ENCODE data around the gene OR11A1.

The OR11A1 gene, protein sequence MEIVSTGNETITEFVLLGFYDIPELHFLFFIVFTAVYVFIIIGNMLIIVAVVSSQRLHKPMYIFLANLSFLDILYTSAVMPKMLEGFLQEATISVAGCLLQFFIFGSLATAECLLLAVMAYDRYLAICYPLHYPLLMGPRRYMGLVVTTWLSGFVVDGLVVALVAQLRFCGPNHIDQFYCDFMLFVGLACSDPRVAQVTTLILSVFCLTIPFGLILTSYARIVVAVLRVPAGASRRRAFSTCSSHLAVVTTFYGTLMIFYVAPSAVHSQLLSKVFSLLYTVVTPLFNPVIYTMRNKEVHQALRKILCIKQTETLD

DNA sequence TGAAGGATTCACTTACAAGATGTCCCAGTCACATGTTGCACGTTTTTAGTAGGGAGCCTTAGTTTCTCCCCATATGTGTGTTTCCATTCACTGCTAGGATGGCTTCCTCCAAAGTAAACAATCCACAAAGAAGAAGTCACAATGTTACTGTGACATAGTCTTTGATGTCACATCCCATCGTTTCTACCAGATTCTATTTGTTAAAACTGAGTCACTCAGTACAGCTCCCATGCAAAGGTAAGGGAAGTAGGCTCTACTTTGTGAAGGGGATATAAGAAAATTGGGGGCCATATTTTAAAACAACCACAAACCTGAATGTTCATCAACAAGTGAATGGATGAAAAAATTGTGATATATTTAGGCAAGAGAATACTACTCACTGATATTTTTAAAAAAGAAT lies at the start of gene OR11A1, which contains the start of gene OR2H1:
Gene OR11A1, minus strand, starts transcription at position 101 of the 400 bp plus-strand sequence. CDS start 29,430 bp downstream, outside the sequence.
Gene OR2H1, plus strand, starts transcription at position 185 of the 400 bp plus-strand sequence. CDS start 4,615 bp downstream, outside the sequence.
- DNase-seq = no peak

DNA sequence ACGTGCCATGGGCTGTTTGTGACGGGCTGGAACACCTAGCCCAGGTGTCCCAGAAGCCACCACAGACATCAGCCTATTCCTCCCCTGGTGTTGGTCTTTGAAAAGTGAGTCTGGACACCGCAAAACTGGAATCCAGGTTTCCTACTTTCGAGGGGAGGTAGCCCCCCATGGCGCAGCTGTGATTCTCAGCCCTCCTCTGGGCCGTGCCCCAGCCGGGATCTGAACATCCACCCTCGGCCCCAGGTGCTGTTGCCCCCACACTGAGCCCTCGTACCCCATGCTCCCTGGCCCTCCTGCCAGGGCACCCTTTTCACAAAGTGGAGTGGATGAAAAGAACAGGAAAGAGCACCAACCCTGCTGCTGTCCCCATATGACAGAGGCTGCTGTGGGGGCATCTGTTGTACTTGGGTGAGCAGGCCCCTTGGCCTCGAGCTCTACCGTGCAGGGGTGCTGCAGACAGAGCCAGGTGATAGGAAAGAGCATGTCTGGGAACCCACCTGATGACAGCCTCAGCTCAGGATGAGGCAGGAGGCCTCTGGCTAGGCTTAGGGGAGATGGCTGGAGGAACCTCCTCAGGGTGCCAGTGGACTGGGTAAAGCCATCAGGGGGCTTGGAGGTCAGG lies 49.7 kb upstream of the OR11A1 start:
- DNase-seq = no peak

DNA sequence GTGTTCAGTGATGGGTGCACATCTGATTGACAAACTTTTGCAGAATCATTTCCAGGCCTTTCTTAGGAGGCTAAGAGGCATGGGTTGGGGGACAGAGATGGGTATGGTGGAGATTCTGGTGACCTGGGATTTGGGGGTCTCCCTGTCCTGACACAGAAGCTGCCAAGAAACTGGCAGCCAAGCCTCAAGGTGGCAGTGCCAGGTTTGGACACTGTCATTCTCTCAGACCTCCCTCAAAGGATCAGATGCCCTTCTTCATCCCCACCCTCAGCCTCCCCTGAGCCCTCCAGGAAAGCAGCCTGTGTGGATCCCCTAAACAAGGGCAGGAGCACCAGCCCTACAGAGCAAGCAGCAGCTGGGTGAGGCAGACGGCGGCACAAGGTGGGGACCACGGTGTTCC lies 48.9 kb upstream of the OR11A1 start:
- DNase-seq = no peak

DNA sequence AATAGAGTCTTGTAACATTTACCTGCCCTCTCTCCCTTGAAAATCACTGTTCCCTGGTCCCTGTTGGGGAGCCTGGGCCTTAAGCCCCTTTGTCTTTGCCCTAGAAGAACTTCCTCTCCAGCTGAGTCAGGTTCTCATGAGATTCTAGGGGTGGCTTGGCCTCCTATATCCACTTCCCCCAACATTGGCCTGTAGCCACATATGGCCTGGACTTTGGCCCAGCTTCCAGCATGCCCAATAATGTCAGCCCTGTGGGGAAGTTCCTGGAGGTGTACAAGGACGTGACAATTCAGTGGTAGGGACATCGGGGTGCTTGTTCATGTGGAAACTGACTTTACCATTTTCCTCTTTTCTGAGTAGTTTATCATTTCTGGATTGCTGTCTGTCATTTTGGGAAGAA lies 48.1 kb upstream of the OR11A1 start:
- DNase-seq = no peak

DNA sequence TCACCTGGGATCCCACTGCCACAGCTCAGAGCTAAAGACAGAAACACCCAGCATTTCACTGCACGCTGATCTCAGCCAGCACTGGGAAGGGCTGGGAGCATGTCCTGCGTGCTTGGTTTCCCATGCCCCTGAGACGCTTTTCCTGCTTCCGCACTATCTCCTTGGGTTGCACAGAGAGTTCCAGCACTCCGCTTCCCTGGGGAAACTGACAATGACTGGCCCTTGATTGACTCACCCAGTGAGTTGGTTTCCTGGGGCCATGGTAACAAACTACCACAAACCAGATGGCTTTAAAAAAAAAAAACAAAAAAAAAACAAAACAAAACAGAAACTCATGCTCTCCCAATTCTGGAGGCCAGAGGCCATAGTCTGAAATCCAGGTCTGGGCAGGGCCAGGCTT lies 45.7 kb upstream of the OR11A1 start:
- DNase-seq = no peak

DNA sequence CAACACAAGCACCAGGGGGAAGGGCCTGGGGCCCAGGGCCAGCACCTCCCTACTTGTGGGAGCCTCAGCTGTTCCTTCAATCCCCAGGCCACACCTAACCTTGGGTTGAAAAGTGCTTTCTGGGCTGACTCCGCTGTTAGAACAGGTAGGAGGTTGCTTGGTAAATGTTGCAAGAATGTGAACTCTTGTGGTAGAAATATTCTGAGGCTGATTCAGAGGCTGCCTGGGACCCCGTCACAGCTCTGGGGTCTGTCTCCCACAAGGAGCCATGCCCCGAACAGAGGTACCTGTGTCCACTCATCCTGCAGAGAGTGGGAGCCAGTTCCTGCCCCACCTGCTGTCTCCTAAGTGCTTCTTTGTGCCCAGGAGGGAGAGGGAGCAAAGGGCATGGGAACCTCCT lies 45.3 kb upstream of the OR11A1 start:
- no peak for DNase-seq

DNA sequence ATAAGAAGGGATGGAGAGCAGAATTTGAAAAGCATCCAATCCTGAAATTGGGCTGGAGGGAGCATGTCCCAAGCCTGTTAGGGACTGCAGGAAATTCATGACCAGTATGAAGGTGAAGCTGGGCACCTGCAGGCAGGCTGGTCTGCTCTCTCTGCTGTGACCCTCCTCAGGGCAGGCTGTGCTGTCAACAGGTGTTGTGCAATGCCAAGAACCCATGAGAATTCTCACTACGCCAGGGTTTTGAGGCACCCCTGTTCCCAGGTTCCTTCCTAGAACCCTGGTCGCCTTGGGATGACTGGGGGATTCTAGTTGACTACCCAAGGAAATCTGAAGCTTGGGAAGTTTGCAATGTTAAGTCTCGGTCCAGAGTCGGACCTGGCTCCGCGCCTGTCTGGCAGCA lies 44.2 kb upstream of the OR11A1 start:
- DNase-seq = no peak

DNA sequence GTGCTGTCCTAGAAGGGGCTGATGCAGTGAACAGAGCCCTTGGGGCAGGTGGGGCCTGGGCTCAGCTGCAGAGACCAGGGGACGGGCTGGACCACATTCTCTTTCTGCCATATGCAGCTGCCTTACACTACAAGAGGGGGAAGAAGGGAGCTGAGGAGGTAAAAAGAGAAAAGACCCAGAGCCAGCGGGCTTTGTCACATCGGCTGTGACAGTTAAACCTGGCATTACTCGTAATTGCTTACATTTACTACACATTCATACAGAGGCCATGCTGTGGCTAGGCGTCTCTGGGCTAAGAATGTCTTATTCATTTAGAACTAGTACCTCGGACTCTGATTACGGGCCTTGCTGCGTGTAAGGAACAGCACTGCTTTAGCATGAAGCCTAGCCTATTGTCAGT lies 43.7 kb upstream of the OR11A1 start:
- no peak for DNase-seq

DNA sequence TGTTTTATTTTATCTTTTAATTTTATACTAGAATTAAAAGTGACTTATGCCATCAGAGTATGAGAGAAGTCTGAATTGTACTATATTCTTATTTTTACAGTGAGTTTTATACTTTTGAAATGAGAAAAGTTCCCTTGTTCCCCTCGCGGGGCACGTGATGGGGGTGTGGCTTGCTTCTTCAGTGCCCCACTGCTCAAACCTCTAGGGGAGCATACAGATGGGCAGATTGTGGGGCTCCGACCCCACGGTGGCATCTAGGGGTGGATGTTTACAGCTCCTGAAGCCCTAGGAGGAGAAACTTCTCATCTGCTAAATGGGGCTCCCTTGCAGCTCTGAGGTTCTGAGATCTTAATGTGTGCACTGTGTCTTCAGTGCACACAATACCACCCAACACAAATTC lies 42.8 kb upstream of the OR11A1 start:
- DNase-seq = no peak

DNA sequence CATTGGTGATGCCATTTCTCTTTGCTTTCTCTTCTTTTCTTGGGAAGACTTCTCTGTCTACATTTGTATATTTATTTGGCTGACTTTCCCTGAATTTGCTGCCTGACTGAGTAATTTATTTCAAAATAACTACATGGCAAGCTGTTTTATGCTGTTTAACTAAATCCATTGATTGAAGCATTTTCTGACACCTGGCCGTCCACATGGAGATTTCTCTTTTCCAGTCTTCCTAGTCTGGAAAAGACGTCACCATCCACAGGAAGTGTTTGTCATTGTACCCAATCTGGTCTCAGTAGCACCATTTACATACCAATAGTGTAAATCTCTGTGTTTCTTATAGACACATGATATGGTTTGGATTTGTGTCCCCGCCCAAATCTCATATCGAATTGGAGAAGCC lies 40.1 kb upstream of the OR11A1 start:
- no peak for DNase-seq

DNA sequence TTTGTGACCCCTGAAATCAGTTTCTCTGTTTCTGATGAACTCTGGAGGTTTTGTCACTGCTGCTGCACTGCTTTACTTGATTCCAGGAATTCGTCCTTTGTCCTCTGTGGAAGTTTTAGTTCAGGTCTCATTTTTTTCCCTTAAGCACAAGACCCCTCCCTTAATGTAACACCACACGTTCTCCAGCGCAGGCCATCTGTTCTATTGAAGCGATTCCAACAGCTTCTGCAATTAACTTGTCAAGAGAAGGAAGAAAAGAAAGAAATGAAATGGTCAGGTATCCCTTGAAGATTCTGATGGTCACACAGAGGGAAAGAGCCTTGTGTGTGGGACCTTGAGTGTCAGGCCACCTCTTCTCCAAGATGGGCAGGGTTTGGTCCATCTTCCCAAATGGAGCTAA lies 38.7 kb upstream of the OR11A1 start:
- DNase-seq = no peak

DNA sequence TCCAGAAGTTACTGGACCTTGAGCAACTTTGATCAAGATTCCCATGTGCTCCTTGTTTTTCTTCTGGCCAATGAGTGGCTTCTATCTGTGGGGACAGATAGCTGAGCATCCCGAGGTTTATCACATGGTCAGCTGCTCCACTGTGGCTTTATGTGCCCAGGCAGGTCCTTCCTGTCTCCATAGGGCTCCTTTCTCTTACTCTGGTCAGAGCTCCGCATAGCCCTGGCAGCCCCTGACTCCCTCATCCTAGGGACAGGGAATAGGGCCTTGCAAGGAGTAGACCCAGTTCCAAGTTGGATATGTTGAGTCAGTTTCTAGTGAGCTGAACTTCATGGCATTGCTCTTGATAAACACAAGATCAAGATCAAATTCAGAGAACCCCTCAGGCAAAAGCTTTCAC lies 37.3 kb upstream of the OR11A1 start:
- no peak for DNase-seq

DNA sequence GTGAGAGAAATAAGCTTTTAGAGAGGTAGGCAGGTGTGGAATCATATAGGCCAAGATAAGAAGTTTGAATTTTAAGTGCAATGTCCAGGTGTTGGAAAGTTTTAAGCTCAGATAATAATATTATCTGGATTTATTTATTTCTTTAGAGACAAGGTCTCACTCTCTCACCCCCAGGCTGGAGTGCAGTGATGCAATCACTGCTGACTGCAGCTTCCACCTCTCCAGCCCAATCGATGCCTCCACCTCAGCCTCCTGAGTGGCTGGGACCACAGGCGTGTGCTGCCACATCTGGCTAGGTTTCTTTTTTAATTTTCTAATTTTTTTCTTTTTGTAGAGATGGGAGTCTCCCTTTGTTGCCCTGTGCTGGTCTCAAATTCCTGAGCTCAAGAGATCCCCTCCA lies 36.4 kb upstream of the OR11A1 start:
- DNase-seq = no peak

DNA sequence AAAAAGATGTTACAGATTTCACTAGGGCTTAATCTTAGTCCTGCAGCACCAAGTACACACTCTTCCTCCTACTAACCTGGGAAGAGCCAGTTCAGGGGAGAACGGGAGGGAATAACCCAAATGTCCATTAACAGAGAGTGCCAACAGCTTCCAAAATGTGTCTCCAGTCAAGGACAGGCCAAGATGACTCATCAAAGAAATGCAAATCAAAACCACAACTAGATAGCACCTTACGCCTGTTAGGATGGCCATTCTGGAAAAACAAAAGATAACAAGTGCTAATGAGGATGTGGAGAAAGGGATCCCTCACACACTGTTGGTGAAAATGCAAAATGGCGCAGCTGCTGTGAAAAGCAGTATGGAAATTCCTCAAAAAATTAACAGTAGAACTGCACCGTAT lies 34.7 kb upstream of the OR11A1 start:
- no peak for DNase-seq

DNA sequence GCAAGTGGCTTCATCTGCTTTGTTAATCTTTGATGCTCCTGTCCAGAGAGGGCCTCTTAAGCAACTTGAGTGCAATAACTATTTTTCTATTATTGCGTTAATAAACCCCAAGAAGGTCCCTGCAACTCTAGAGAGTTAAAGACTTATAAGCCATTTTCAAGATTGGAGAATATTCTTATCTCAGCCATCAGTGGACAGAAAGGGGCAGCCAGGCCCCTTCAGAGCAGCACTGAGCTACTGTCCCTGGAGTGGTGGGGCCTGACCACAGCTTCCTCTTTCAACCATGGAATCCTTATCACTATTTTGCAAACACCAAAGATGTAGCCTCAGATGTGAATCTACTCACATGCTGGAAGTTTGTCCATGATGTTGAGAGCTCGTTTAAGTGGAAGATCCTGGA lies 33.7 kb upstream of the OR11A1 start:
- DNase-seq = no peak

DNA sequence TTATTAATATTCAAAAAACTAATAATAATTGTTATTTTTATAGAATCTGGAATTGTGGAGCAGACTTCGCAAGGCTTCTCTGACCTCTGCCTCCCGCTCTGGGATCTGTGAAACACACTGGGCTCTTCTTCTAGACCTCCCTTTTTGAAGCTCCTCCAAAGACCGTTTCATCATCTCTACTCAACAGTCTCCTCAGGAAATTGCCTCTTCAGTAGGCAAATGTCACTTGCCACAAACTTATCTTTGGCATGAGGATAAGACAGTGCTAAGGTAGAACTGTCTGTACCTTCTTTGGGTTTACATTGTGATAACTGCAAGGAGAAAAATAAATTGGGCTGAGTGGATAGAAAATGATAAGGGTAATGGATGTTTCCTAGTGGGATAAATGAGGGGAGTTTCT lies 33.2 kb upstream of the OR11A1 start:
- no peak for DNase-seq

DNA sequence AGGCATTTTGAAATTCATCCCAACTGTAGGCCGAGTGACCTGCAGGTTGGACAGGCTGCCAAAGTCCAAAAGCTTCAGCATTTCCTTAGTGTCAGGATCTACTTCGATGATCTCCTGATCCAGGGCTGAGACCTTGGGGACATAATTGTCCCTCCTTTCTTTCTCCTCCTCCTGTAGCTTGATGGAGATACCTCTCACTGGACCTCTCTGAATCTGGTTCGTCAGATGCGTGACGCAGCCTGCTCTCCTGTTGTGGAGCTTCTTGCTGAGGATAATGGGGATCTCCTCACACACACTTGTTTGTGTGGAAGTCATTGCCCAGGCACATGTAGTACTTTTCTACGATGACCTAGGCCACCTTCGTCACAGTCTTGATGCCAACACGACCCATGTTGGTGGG lies 32.4 kb upstream of the OR11A1 start:
- DNase-seq = no peak

DNA sequence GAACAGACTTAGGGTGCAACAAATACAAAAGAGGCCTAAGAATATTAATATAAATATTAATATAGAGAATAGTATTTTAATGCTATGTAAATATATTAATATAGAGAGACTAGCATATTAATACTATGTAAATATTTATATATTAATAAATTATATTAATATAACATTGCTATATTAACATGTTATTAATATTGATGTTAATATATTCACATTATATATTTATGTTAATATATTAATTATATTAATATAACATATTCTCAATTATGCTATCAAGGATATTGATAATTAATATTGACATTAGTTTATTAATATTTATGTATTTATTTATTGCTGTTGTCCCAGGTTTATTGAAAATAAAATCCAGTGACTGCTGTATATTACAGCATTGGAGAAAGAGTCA lies 32.0 kb upstream of the OR11A1 start:
- no peak for DNase-seq

DNA sequence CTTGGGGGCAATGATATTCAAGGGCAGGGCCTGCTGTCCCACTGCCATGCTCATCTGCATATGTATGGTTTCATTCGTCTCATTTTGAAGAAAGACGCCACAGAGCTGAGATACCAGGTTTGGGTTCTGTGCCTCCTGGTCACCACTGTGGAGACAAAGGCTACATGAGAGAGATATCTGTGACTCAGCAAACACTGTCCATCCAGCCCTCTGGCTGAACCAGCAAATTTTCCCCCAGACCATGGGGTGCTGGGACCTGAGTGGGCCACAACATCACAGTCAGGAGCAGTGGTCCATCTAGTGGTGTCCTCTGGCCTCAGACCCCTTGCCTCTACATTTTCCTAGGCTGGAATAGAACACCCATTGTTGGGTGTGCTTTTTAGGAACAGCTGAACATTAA lies 30.8 kb upstream of the OR11A1 start, which contains the start of gene MAS1L:
Gene MAS1L, minus strand, starts transcription at position 297 of the 400 bp plus-strand sequence. Its CDS starts 54 bp downstream, at position 243.
- no peak for DNase-seq

DNA sequence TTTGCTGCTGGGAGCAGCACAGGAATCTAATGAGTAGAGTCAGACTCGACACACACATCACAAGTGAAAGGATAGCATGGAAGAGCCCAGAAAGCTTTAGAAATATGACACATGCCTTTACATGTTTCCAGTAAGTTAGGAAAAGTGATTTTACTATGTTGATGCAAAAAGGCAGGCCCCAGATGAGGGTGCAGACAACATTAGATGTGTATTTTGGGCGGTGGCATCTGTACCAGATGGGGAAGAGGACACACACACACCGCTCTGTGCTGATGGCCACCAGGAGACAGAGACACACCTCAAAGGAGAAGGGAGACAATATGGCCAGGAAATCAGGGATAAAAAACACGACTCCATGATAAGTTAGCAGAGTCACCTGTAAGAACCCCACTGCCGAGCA lies 30.3 kb upstream of the OR11A1 start:
- DNase-seq = no peak

DNA sequence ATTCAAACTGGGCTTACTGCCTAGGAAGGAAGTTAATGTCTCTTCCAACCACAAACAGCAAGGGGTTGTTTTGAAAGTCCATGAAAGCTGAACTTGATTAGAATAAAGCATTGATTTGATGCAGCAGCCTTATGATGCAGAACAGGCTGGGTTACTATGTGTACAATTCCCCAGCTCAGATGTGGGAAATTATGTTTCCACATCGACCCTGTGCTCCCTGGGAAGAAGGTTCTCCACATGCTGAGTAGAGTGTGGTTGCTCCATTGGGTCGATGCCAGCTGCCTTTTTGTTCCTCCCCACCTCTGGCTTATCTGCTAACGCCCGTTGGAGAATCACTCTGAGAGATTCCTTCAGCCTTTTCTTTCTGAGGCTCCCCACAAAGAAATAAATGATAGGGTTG lies 29.7 kb upstream of the OR11A1 start:
- DNase-seq = no peak

DNA sequence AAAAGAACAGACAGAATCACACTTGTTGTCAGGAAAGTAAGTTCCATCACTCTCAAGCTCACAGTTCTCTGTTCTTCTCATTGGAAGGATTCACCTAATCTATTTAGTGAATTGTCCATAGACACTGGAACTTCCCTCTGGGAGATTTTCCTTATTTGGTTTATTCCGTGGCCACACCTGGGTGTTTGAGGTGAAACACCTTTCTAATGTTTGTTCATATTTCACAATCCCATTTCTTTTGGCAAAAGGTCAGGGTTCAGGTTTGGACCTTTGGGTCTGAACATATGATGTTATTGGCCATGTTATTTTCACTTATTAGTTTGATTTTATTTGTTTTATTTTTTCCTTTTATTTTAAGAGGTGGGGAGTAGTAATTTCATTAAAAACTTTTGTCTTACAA lies 26.9 kb upstream of the OR11A1 start:
- no peak for DNase-seq

DNA sequence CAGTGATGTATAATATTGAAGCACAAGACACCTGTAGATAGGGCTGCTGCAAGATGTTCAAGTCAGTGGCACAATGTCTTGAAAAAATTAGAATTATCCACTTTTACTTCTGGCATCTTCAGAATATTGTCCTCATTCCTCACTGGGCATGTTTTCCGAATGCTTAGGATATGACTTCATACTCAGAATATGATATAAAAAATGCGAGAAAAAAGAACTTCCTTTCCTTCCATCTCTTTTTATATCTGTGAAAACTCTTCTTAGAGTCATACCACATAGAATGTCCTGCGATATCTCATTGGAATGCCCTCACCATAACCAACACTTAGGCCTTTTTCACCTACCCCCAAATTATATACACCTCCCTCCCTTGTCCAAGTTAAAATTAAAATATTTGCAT lies 26.3 kb upstream of the OR11A1 start:
- DNase-seq = no peak

DNA sequence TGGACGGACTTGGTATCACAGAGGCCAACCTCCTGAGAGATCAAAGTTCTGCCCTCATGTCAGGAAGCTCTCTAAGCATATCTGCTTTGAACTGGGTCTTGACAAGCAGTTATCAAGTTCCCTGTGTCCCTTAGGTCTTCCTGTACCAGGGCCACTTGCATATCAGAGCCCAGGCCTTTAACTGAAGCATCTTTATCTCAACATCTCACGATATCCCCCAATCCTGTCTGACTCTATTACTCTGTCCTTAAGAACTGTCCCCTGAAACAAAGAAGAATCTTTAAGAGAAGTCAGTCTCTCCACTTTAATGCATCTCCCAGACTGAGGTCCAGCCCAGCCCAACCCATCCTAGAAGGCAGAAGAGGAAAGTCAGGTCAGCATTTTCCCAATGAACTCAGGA lies 22.7 kb upstream of the OR11A1 start:
- DNase-seq = no peak

DNA sequence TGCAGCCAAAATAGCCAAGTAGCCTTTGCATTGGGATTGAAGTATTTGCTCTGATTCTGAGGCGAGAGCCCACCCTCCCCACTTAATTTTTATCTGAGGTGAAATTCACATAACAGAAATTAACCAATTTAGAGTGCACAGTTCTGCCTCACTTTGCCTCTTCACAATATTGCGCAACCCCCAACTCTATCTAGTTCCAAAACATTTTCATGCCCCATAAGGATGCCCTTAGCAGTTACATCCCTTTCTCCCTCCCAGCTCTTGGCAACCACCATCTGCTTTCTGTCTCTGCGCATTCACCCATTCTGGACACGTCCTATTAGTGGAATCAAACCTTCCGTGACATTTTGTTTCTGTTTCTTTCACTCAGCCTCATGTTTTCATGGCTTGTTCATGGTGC lies 21.9 kb upstream of the OR11A1 start:
- no peak for DNase-seq
